ENCODE measurements around the gene PARVB. TPM values are rescaled to one million over a fixed set of nuclear protein-coding genes. Genes with fewer than 3 reads are reported as not detected.

Gene PARVB
- total and polyA plus RNA-seq, 2 donors (not counting 3 experiments of a cell fraction or from before 2014, with no cell fraction given) = 155 to 162 TPM

GRCh38 chr22:44192098-44192815 lies 168.2 kb downstream of the PARVB start:
- FAIRE-seq (no peak), DNase-seq (ENCODE audit: low read depth, low spot score) (peak; percentile 14)
- TF ChIP-seq POLR2A (IDR thresholded peaks at IDR 0.05; ENCODE audit: low read depth, low read length) (no peak), FOS (IDR thresholded peaks at IDR 0.05; ENCODE audit: borderline replicate concordance, insufficient read depth, low read length) (no peak), MAX (IDR thresholded peaks at IDR 0.05; ENCODE audit: insufficient read depth, insufficient read length) (no peak), JUN (IDR thresholded peaks at IDR 0.05; ENCODE audit: borderline replicate concordance, insufficient read depth, insufficient read length, low read depth) (no peak), CTCF (IDR thresholded peaks at IDR 0.05; ENCODE audit: extremely low read depth in 1 of 2, insufficient read depth in 1 of 2, low read depth in 1 of 2, low read length in 2 of 2) (no peak), POLR2AphosphoS5 (IDR thresholded peaks at IDR 0.05; ENCODE audit: insufficient read depth, low read depth, low read length) (no peak), EZH2 (IDR thresholded peaks at IDR 0.05; ENCODE audit: borderline replicate concordance, low read depth, low read length, severe bottlenecking) (no peak), GATA2 (IDR thresholded peaks at IDR 0.05; ENCODE audit: insufficient read depth, insufficient read length, low read depth, low read length) (no peak), MYC (IDR thresholded peaks at IDR 0.05; ENCODE audit: low read depth, low read length) (no peak)
- H3K79me2 ChIP-seq (ENCODE audit: control insufficient read depth, insufficient read depth, low read length) = no peaks in the 10 kb centered on the region
- intact Hi-C loops (cut with micrococcal nuclease) (no loop called here), dilution Hi-C loops (cut with MboI; ENCODE audit: extremely low pct_ligation_motif_present, low sequenced_read_pairs) (no loop called here)
- H4K20me1 ChIP-seq (replicated peaks; ENCODE audit: control insufficient read depth, extremely low read depth, insufficient read depth, low read length) = no peaks in the 10 kb centered on the region
- no peak overlapping the region for H3K27ac ChIP-seq (ENCODE audit: insufficient read depth, low read depth, low read length)
- H3K4me2 ChIP-seq (ENCODE audit: insufficient read depth, low read length) = no peak overlapping the region
- no peak overlapping the region for H3K4me3 ChIP-seq (replicated peaks in 1 of 3; ENCODE audit: insufficient read depth in 1 of 3, low read depth in 1 of 3, low read length in 3 of 3)
- H3K9ac ChIP-seq (replicated peaks; ENCODE audit: extremely low read depth, insufficient read depth, low read length) = no peak overlapping the region
- H3K36me3 ChIP-seq (ENCODE audit: control insufficient read depth in 2 of 2, extremely low read depth in 1 of 2, insufficient read depth in 2 of 2, low read length in 2 of 2) = no peaks in the 10 kb centered on the region
- ChIA-PET CTCF (no interaction called here), POLR2A (no interaction called here)
- no peak overlapping the region for H2AFZ ChIP-seq (ENCODE audit: low read depth, low read length)
- no peaks in the 10 kb centered on the region for H3K27me3 ChIP-seq (ENCODE audit: control insufficient read depth in 2 of 2, insufficient read depth in 2 of 2, low read length in 2 of 2)
- no TSS peak for BruUV-seq (replicated peaks)
- H3K4me1 ChIP-seq (ENCODE audit: control insufficient read depth, extremely low read depth, insufficient read depth, low read length) = no peaks in the 10 kb centered on the region
- no peaks in the 10 kb centered on the region for H3K9me1 ChIP-seq (replicated peaks; ENCODE audit: control insufficient read depth, extremely low read depth, insufficient read depth, low read length)
- H3K9me3 ChIP-seq (replicated peaks; ENCODE audit: control insufficient read depth, insufficient read depth, low read length) = no peaks in the 10 kb centered on the region

Measured in endothelial cell of umbilical vein (primary cell).